ENCODE data around the gene NPBWR2. TPM values are rescaled to one million over a fixed set of nuclear protein-coding genes. Genes with fewer than 3 reads are reported as not detected.

The NPBWR2 gene
- total and polyA plus RNA-seq, 4 donors = not detected

DNA sequence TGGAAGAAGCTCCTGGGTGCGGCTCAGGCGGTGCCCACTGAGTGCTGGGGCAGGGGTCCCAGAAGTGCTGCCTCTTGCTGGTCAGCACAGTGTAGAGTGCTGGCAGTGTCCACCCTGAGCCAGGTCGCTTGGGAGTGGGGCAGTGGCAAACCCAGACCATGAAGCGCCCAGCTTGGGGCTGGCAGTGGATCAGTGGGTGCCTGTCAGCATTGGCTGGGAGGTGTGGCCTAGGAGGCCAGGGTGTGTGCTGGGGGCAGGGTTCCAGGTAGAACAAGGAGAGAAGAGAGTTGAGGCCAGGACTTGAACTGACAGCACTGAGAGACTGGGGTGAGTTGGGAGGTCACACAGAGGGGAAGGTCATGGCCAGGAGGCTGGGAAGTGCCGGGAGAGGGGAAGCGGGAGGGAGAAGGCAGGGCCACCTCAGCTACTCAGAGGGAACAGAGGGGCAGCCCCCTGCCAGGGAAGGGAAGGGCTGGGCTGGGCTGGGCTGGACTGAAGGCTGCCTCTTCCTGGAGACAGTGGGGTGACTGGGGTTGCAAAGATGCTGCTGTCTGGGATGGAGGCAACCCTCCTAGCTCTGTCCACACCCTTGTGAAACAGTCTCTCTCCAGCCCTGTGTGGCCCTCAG, 40.2 kb downstream of the NPBWR2 start:
- WGBS = 67% methylated on average over 6 of the region's 6 CpGs
- Histone ChIP-seq H3K4me1 (ENCODE audit: control insufficient read depth in 4 of 4, insufficient read depth in 4 of 4, low read length in 3 of 4) (peaks cover 27 to 63% (median 52%) of the 10 kb centered on the region in 4 donors), H3K9ac (ENCODE audit: low read depth in 1 of 2, low read length in 2 of 2) (no peak overlapping the region), H3K27ac (ENCODE audit: low read depth in 1 of 2, low read length in 2 of 2) (no peak overlapping the region), H3K36me3 (ENCODE audit: control insufficient read depth in 4 of 4, insufficient read depth in 3 of 4, low read depth in 1 of 4, low read length in 3 of 4) (peaks cover 0 to 2% (median 0%) of the 10 kb centered on the region in 4 donors), H3K4me3 (ENCODE audit: low read depth in 1 of 3, low read length in 3 of 3) (no peak overlapping the region), H3K27me3 (ENCODE audit: control insufficient read depth in 4 of 4, insufficient read depth in 4 of 4, low read length in 3 of 4) (no peaks in the 10 kb centered on the region), H3K9me3 (ENCODE audit: control insufficient read depth in 4 of 4, low read length in 3 of 4) (no peaks in the 10 kb centered on the region)
- no peak for DNase-seq (ENCODE audit: low spot score)
- TF ChIP-seq, protein P1, sequence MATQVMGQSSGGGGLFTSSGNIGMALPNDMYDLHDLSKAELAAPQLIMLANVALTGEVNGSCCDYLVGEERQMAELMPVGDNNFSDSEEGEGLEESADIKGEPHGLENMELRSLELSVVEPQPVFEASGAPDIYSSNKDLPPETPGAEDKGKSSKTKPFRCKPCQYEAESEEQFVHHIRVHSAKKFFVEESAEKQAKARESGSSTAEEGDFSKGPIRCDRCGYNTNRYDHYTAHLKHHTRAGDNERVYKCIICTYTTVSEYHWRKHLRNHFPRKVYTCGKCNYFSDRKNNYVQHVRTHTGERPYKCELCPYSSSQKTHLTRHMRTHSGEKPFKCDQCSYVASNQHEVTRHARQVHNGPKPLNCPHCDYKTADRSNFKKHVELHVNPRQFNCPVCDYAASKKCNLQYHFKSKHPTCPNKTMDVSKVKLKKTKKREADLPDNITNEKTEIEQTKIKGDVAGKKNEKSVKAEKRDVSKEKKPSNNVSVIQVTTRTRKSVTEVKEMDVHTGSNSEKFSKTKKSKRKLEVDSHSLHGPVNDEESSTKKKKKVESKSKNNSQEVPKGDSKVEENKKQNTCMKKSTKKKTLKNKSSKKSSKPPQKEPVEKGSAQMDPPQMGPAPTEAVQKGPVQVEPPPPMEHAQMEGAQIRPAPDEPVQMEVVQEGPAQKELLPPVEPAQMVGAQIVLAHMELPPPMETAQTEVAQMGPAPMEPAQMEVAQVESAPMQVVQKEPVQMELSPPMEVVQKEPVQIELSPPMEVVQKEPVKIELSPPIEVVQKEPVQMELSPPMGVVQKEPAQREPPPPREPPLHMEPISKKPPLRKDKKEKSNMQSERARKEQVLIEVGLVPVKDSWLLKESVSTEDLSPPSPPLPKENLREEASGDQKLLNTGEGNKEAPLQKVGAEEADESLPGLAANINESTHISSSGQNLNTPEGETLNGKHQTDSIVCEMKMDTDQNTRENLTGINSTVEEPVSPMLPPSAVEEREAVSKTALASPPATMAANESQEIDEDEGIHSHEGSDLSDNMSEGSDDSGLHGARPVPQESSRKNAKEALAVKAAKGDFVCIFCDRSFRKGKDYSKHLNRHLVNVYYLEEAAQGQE (IDR thresholded peaks at IDR 0.05) = no peak
- no peak for TF ChIP-seq NR2F2 (IDR thresholded peaks at IDR 0.05)
- TF ChIP-seq, protein P2, sequence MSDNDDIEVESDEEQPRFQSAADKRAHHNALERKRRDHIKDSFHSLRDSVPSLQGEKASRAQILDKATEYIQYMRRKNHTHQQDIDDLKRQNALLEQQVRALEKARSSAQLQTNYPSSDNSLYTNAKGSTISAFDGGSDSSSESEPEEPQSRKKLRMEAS (IDR thresholded peaks at IDR 0.05) = no peak
- peak; percentile 10 for TF ChIP-seq SP1 (IDR thresholded peaks at IDR 0.05)
- no peak for TF ChIP-seq HNF4G (IDR thresholded peaks at IDR 0.05)
- TF ChIP-seq RXRA (IDR thresholded peaks at IDR 0.05) = peak in 1 of 2 donors; percentile 42
- TF ChIP-seq FOXA2 (IDR thresholded peaks at IDR 0.05) = no peak

DNA sequence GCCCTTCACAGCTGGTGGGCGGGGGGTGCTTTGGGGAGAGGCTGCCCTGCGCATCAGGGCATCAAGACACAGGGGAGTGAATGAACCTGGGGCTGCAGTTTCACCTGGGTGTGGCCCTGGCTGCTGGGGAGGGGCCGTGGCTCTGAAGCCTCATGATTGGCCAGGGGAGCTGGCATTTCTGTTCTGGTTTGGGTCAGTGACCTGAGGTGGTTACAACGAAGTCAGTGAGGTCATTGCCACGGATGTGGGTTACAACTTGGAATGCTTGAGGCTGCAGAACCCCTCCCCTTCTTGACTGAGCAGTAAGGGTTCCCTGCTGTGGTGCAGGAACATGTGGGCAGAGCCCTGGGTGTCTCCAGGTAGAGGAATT, 41.4 kb downstream of the NPBWR2 start:
- H3K9me3 ChIP-seq (ENCODE audit: control insufficient read depth in 4 of 4, low read length in 3 of 4) = no peaks in the 10 kb centered on the region
- no peak overlapping the region for H3K4me3 ChIP-seq (ENCODE audit: low read depth in 1 of 3, low read length in 3 of 3)
- TF ChIP-seq, protein P1 (IDR thresholded peaks at IDR 0.05) = no peak
- TF ChIP-seq GABPA (IDR thresholded peaks at IDR 0.05 in 1 of 2, conservative IDR thresholded peaks at IDR 0.05 in 1 of 2) = no peak
- TF ChIP-seq, protein P3, sequence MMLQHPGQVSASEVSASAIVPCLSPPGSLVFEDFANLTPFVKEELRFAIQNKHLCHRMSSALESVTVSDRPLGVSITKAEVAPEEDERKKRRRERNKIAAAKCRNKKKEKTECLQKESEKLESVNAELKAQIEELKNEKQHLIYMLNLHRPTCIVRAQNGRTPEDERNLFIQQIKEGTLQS (IDR thresholded peaks at IDR 0.05) = no peak
- TF ChIP-seq, protein P4, sequence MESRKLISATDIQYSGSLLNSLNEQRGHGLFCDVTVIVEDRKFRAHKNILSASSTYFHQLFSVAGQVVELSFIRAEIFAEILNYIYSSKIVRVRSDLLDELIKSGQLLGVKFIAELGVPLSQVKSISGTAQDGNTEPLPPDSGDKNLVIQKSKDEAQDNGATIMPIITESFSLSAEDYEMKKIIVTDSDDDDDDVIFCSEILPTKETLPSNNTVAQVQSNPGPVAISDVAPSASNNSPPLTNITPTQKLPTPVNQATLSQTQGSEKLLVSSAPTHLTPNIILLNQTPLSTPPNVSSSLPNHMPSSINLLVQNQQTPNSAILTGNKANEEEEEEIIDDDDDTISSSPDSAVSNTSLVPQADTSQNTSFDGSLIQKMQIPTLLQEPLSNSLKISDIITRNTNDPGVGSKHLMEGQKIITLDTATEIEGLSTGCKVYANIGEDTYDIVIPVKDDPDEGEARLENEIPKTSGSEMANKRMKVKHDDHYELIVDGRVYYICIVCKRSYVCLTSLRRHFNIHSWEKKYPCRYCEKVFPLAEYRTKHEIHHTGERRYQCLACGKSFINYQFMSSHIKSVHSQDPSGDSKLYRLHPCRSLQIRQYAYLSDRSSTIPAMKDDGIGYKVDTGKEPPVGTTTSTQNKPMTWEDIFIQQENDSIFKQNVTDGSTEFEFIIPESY (IDR thresholded peaks at IDR 0.05) = no peak
- no peak for TF ChIP-seq FOXA1 (IDR thresholded peaks at IDR 0.05)
- no peak for TF ChIP-seq EGR1 (IDR thresholded peaks at IDR 0.05; ENCODE audit: low read depth in 2 of 2)
- peak; percentile 99 for TF ChIP-seq RXRA (IDR thresholded peaks at IDR 0.05)
- TF ChIP-seq RAD21 (IDR thresholded peaks at IDR 0.05) = no peak
- peak; percentile 70 to 76 for TF ChIP-seq JUND (IDR thresholded peaks at IDR 0.05)
- TF ChIP-seq, protein P2 (IDR thresholded peaks at IDR 0.05) = no peak
- no peak for TF ChIP-seq NR2F2 (IDR thresholded peaks at IDR 0.05)
- no peak for TF ChIP-seq HNF4G (IDR thresholded peaks at IDR 0.05)
- TF ChIP-seq FOXA2 (IDR thresholded peaks at IDR 0.05) = no peak
- peak; percentile 86 for TF ChIP-seq SP1 (IDR thresholded peaks at IDR 0.05)
- TF ChIP-seq, protein P5, sequence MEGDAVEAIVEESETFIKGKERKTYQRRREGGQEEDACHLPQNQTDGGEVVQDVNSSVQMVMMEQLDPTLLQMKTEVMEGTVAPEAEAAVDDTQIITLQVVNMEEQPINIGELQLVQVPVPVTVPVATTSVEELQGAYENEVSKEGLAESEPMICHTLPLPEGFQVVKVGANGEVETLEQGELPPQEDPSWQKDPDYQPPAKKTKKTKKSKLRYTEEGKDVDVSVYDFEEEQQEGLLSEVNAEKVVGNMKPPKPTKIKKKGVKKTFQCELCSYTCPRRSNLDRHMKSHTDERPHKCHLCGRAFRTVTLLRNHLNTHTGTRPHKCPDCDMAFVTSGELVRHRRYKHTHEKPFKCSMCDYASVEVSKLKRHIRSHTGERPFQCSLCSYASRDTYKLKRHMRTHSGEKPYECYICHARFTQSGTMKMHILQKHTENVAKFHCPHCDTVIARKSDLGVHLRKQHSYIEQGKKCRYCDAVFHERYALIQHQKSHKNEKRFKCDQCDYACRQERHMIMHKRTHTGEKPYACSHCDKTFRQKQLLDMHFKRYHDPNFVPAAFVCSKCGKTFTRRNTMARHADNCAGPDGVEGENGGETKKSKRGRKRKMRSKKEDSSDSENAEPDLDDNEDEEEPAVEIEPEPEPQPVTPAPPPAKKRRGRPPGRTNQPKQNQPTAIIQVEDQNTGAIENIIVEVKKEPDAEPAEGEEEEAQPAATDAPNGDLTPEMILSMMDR (IDR thresholded peaks at IDR 0.05; ENCODE audit: low read depth, low read length, missing input control) = no peak
- no peak for TF ChIP-seq YY1 (IDR thresholded peaks at IDR 0.05)
- peak; percentile 36 to 65 for TF ChIP-seq HNF4A (conservative IDR thresholded peaks at IDR 0.05)
- TF ChIP-seq TAF1 (conservative IDR thresholded peaks at IDR 0.05) = no peak
- peaks cover 27 to 65% (median 54%) of the 10 kb centered on the region in 4 donors for H3K4me1 ChIP-seq (ENCODE audit: control insufficient read depth in 4 of 4, insufficient read depth in 4 of 4, low read length in 3 of 4)
- no peak for DNase-seq (ENCODE audit: low spot score)
- no peak overlapping the region for H3K9ac ChIP-seq (ENCODE audit: low read depth in 1 of 2, low read length in 2 of 2)
- peak overlapping the region; percentile 44 to 55 for H3K27ac ChIP-seq (ENCODE audit: low read depth in 1 of 2, low read length in 2 of 2)
- 18% methylated on average over 5 of the region's 5 CpGs for WGBS
- no peaks in the 10 kb centered on the region for H3K36me3 ChIP-seq (ENCODE audit: control insufficient read depth in 4 of 4, insufficient read depth in 3 of 4, low read depth in 1 of 4, low read length in 3 of 4)
- H3K27me3 ChIP-seq (ENCODE audit: control insufficient read depth in 4 of 4, insufficient read depth in 4 of 4, low read length in 3 of 4) = no peaks in the 10 kb centered on the region

Measured in liver (tissue), 9 donors.